Measurements from ENCODE around the gene KIF26B.

DNA sequence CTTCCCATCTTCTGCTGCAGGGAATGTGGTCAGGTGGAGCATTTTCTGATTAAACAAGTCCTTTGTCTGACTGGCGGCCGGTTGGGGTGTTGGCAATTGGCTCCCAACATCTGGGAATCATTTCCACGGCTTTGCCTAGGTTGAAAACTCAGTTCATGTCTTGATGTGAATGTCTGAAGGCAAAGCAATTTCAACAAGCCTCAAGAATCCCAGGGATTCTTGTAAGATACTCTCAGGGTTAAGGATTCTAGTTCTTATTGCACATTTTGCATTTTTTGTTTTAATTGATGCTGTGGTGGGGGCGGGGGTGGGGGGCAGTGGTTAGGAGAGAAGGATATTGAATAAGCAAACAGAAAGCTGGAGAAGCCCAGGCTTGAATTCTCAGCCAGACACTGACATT, 273.9 kb downstream of the KIF26B start:
- TF ChIP-seq TAF1 (IDR thresholded peaks at IDR 0.05; ENCODE audit: low read depth) = no peak
- no peak for TF ChIP-seq EZH2 (IDR thresholded peaks at IDR 0.05; ENCODE audit: borderline replicate concordance, insufficient read depth, low read length, poor library complexity, severe bottlenecking)
- no peak for TF ChIP-seq MXI1 (conservative IDR thresholded peaks at IDR 0.05; ENCODE audit: poor library complexity, severe bottlenecking)
- TF ChIP-seq, protein P1, sequence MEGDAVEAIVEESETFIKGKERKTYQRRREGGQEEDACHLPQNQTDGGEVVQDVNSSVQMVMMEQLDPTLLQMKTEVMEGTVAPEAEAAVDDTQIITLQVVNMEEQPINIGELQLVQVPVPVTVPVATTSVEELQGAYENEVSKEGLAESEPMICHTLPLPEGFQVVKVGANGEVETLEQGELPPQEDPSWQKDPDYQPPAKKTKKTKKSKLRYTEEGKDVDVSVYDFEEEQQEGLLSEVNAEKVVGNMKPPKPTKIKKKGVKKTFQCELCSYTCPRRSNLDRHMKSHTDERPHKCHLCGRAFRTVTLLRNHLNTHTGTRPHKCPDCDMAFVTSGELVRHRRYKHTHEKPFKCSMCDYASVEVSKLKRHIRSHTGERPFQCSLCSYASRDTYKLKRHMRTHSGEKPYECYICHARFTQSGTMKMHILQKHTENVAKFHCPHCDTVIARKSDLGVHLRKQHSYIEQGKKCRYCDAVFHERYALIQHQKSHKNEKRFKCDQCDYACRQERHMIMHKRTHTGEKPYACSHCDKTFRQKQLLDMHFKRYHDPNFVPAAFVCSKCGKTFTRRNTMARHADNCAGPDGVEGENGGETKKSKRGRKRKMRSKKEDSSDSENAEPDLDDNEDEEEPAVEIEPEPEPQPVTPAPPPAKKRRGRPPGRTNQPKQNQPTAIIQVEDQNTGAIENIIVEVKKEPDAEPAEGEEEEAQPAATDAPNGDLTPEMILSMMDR (IDR thresholded peaks at IDR 0.05; ENCODE audit: poor library complexity, severe bottlenecking) = no peak
- no peak for TF ChIP-seq POLR2AphosphoS5 (IDR thresholded peaks at IDR 0.05)
- no peak for TF ChIP-seq RAD21 (conservative IDR thresholded peaks at IDR 0.05)
- no peak for TF ChIP-seq EP300 (conservative IDR thresholded peaks at IDR 0.05; ENCODE audit: poor library complexity, severe bottlenecking)
- TF ChIP-seq SMC3 (conservative IDR thresholded peaks at IDR 0.05; ENCODE audit: poor library complexity) = no peak
- TF ChIP-seq, protein P2, sequence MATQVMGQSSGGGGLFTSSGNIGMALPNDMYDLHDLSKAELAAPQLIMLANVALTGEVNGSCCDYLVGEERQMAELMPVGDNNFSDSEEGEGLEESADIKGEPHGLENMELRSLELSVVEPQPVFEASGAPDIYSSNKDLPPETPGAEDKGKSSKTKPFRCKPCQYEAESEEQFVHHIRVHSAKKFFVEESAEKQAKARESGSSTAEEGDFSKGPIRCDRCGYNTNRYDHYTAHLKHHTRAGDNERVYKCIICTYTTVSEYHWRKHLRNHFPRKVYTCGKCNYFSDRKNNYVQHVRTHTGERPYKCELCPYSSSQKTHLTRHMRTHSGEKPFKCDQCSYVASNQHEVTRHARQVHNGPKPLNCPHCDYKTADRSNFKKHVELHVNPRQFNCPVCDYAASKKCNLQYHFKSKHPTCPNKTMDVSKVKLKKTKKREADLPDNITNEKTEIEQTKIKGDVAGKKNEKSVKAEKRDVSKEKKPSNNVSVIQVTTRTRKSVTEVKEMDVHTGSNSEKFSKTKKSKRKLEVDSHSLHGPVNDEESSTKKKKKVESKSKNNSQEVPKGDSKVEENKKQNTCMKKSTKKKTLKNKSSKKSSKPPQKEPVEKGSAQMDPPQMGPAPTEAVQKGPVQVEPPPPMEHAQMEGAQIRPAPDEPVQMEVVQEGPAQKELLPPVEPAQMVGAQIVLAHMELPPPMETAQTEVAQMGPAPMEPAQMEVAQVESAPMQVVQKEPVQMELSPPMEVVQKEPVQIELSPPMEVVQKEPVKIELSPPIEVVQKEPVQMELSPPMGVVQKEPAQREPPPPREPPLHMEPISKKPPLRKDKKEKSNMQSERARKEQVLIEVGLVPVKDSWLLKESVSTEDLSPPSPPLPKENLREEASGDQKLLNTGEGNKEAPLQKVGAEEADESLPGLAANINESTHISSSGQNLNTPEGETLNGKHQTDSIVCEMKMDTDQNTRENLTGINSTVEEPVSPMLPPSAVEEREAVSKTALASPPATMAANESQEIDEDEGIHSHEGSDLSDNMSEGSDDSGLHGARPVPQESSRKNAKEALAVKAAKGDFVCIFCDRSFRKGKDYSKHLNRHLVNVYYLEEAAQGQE (IDR thresholded peaks at IDR 0.05; ENCODE audit: borderline replicate concordance) = no peak

All from neural cell (in vitro differentiated cells).